Right atrium auricular region (tissue), 2 donors: ENCODE results near the gene PRLR. TPM values are rescaled to one million over a fixed set of nuclear protein-coding genes. Genes with fewer than 3 reads are reported as not detected.

Experiments
- DNase-seq: peaks from one replicate; pipeline ENCODE4 v3.0.0-alpha.2; 2019; ENCODE audit warnings: low spot score
- H3K27ac ChIP-seq, 2 donors: fragments of 200-600 bp; sonication (generic); 1 replicate in 1 of 2; 2 replicates in 1 of 2; pipeline ENCODE4 v1.5.1; 2016 to 2019
- H3K27me3 ChIP-seq, 2 donors: fragments of 200-600 bp; sonication (generic); one replicate each; pipeline versions ENCODE4 v1.5.1 to v1.6.0; 2017 to 2019
- H3K36me3 ChIP-seq: fragments of 200-600 bp; sonication (generic); one replicate; pipeline ENCODE4 v1.5.1; 2016
- H3K4me1 ChIP-seq, 2 donors: fragments of 200-600 bp; sonication (generic); one replicate each; pipeline versions ENCODE4 v1.5.1 to v1.6.0; 2017 to 2019
- H3K4me3 ChIP-seq, 2 donors: fragments of 200-600 bp; sonication (generic); 1 replicate in 1 of 2; 2 replicates in 1 of 2; pipeline ENCODE4 v1.5.1; 2017 to 2019; ENCODE audit warnings: mild to moderate bottlenecking in 1 of 2, moderate library complexity in 1 of 2
- H3K9me3 ChIP-seq, 2 donors: fragments of 200-600 bp; sonication (generic); one replicate each; pipeline ENCODE4 v1.5.1; 2019
- total RNA-seq, 2 donors: library from RNA; depleted of rRNA; stranded (reverse); fragments of >200 nt; gene quantifications; one replicate each; pipeline ENCODE4 v1.1.0, GENCODE V29; 2016
- TF ChIP-seq, protein P1 (sequence below), 2 donors: fragments of 200-600 bp; sonication (generic); IDR thresholded peaks; one replicate each; pipeline ENCODE4 v1.5.1; 2019; ENCODE audit warnings: antibody characterized with exemption in 2 of 2

The PRLR gene
- total RNA-seq, 2 donors from 2014 or later, result 0.15 to 0.31 TPM

DNA sequence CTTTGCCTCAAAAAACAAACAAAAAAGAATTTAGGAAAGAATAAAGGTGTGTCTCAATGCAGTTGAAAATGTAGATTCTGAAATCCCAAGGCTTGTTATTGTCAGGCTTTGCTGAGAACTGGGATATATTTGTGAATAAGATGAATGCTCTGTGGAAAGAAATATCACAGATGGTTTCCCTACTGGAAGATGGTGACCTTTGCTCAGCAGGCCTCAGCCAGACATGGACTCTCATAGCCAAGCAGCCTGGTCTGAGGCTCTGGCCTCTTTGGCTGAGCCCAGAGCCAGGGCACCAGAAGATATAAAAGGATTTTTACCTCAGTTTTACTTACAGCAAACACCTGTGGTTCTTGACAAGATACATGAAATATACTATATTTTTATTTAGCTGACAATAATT is 219.6 kb downstream of the PRLR start:
- Histone ChIP-seq H3K36me3 (no peaks in the 10 kb centered on the region), H3K27ac (no peak overlapping the region), H3K4me3 (no peak overlapping the region), H3K9me3 (no peaks in the 10 kb centered on the region), H3K27me3 (no peaks in the 10 kb centered on the region), H3K4me1 (no peaks in the 10 kb centered on the region)
- TF ChIP-seq, protein P1, sequence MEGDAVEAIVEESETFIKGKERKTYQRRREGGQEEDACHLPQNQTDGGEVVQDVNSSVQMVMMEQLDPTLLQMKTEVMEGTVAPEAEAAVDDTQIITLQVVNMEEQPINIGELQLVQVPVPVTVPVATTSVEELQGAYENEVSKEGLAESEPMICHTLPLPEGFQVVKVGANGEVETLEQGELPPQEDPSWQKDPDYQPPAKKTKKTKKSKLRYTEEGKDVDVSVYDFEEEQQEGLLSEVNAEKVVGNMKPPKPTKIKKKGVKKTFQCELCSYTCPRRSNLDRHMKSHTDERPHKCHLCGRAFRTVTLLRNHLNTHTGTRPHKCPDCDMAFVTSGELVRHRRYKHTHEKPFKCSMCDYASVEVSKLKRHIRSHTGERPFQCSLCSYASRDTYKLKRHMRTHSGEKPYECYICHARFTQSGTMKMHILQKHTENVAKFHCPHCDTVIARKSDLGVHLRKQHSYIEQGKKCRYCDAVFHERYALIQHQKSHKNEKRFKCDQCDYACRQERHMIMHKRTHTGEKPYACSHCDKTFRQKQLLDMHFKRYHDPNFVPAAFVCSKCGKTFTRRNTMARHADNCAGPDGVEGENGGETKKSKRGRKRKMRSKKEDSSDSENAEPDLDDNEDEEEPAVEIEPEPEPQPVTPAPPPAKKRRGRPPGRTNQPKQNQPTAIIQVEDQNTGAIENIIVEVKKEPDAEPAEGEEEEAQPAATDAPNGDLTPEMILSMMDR (IDR thresholded peaks at IDR 0.05), result no peak
- DNase-seq, result no peak

DNA sequence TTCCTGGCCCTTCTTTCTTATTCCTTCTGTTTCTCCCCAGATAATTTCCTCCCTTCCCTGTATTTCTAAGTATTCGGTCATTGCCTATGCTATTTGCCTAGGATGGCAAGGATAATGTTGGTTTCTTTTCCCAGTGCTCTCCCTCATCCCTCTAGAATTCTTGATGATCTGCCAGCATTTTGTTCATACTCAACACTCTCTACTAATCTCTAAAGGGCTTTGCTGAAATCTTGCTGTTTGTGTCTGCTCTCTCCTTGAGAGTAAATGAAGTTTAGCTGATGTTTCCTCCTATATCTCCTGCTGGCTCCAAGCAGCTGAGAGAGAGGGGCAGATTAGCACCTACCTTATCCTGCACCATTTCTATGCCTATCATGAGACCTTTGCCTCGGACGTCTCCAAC is 220.6 kb downstream of the PRLR start:
- H3K27ac ChIP-seq, result peak overlapping the region in 1 of 2 donors; percentile 65
- H3K36me3 ChIP-seq, result no peaks in the 10 kb centered on the region
- no peaks in the 10 kb centered on the region for H3K9me3 ChIP-seq
- no peaks in the 10 kb centered on the region for H3K4me1 ChIP-seq
- TF ChIP-seq, protein P1 (IDR thresholded peaks at IDR 0.05), result no peak
- no peaks in the 10 kb centered on the region for H3K27me3 ChIP-seq
- no peak overlapping the region for H3K4me3 ChIP-seq
- DNase-seq, result no peak

DNA sequence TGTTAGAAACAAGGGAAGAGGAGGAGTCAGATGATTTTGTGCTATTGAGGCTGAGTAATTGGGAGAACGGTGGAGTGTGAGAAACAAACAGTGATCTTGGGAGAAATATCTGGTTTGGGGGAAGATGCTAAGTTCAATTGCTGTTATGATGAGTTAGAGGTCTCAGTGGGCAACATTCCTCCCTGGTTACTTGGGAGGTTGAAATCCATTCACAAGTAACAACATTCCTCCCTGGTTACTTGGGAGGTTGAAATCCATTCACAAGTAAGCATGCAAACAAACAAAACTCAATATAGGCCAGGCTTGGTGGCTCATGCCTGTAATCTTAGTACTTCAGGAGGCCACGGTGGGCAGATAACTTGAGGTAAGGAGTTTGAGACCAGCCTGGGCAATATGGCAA is 221.3 kb downstream of the PRLR start:
- no peak overlapping the region for H3K4me3 ChIP-seq
- H3K4me1 ChIP-seq, result no peaks in the 10 kb centered on the region
- H3K36me3 ChIP-seq, result no peaks in the 10 kb centered on the region
- H3K9me3 ChIP-seq, result no peaks in the 10 kb centered on the region
- no peak for DNase-seq
- no peaks in the 10 kb centered on the region for H3K27me3 ChIP-seq
- peak overlapping the region in 1 of 2 donors; percentile 65 for H3K27ac ChIP-seq
- TF ChIP-seq, protein P1 (IDR thresholded peaks at IDR 0.05), result no peak

DNA sequence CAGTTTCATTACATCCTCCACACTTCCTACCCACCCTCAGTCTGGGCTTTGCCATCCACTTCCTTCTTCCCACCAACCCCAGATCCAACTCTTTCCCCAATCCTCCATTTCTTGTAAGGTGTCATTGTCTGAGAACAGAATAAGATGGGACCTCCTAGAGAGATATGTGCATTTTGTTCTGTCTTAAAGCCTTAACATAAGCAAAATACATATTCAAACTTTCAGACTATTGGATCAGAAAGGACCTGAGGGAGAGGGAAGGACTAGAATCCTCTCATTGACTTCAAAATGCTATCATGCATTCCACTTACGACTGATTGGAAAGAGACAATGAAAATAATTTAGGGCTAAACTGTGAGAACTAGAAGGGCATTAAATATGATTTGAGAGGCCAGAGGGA is 225.5 kb downstream of the PRLR start:
- H3K4me3 ChIP-seq, result no peak overlapping the region
- no peaks in the 10 kb centered on the region for H3K4me1 ChIP-seq
- H3K27ac ChIP-seq, result no peak overlapping the region
- H3K36me3 ChIP-seq, result no peaks in the 10 kb centered on the region
- DNase-seq, result no peak
- no peaks in the 10 kb centered on the region for H3K9me3 ChIP-seq
- H3K27me3 ChIP-seq, result no peaks in the 10 kb centered on the region
- TF ChIP-seq, protein P1 (IDR thresholded peaks at IDR 0.05), result no peak

DNA sequence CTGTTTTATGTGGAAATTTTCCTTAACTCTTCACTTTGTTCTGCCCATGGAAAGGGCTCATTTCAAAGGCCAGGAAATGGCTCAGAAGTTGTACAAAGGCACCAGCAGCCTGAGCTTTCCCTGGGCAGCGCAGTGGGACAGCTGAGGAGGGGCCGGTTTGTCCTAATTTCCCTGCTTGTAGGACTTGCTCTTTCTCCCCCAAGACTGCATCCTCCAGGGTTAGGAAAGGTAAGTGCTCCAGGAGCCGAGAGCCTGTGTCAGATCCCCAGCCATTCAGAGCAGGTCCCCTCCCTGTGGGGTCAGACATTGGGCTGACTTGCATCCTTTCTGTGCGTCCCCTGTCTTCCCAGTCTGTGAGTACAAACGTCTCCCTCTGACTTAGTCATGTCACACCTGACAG is 226.1 kb downstream of the PRLR start:
- no peak for DNase-seq
- Histone ChIP-seq H3K27ac (no peak overlapping the region), H3K36me3 (no peaks in the 10 kb centered on the region), H3K9me3 (no peaks in the 10 kb centered on the region), H3K27me3 (no peaks in the 10 kb centered on the region), H3K4me1 (no peaks in the 10 kb centered on the region), H3K4me3 (no peak overlapping the region)
- TF ChIP-seq, protein P1 (IDR thresholded peaks at IDR 0.05), result no peak
